PC-3 (cell line): ENCODE results near the gene INAVA.

Experiments
- EZH2 ChIP-seq: fragments of 300-600 bp; sonication (generic); IDR thresholded peaks from one replicate; pipeline ENCODE4 v1.6.1; 2017; ENCODE audit warnings: antibody characterized with exemption, mild to moderate bottlenecking, low read length; ENCODE audit not compliant: unreplicated experiment
- EZH2phosphoT487 ChIP-seq: fragments of 300-600 bp; sonication (generic); IDR thresholded peaks from 2 replicates; pipeline ENCODE4 v1.6.1; 2018; ENCODE audit warnings: mild to moderate bottlenecking, antibody characterized with exemption, low read length, borderline replicate concordance
- TF ChIP-seq, protein P1 (sequence below): fragments of 300-600 bp; sonication (generic); conservative IDR thresholded peaks from 2 replicates; pipeline ENCODE4 v1.5.1; 2017; ENCODE audit warnings: antibody characterized with exemption, low read depth, mild to moderate bottlenecking, low read length

GRCh38 chr1:200906491-200906890, 11.8 kb downstream of the INAVA start:
- TF ChIP-seq, protein P1, sequence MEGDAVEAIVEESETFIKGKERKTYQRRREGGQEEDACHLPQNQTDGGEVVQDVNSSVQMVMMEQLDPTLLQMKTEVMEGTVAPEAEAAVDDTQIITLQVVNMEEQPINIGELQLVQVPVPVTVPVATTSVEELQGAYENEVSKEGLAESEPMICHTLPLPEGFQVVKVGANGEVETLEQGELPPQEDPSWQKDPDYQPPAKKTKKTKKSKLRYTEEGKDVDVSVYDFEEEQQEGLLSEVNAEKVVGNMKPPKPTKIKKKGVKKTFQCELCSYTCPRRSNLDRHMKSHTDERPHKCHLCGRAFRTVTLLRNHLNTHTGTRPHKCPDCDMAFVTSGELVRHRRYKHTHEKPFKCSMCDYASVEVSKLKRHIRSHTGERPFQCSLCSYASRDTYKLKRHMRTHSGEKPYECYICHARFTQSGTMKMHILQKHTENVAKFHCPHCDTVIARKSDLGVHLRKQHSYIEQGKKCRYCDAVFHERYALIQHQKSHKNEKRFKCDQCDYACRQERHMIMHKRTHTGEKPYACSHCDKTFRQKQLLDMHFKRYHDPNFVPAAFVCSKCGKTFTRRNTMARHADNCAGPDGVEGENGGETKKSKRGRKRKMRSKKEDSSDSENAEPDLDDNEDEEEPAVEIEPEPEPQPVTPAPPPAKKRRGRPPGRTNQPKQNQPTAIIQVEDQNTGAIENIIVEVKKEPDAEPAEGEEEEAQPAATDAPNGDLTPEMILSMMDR = no peak
- no peak for TF ChIP-seq EZH2
- no peak for TF ChIP-seq EZH2phosphoT487
